HEK293 (cell line): ENCODE results near the gene POLA2.
"Not testable (repeated sequence)": the region's sequence is repeated elsewhere in the genome, so short reads cannot be mapped to it uniquely, and the experiment has no call there.

Experiments used
- CTCF ChIA-PET: fragments of 350-600 bp; formaldehyde crosslinking; extraction: SDS; loops from one replicate; lab custom pipeline; 2021; ENCODE audit warnings: antibody characterized with exemption; lab: Yijun Ruan, JAX
- POLR2A ChIA-PET: fragments of 300-600 bp; formaldehyde crosslinking; extraction: SDS; loops from one replicate; lab custom pipeline; 2020; ENCODE audit warnings: antibody characterized with exemption, inconsistent platforms; lab: Yijun Ruan, JAX
- H3K27ac ChIP-seq: fragments of 200-500 bp; sonication (Bioruptor generic); 2 replicates; pipeline ENCODE4 v1.5.1; 2014; ENCODE audit warnings: low read depth, low read length, control low read depth, inconsistent platforms; ENCODE audit errors: extremely low read depth
- H3K36me3 ChIP-seq, 2 experiments: fragments of 200-500 bp in 1 of 2; sonication (Bioruptor generic) in 1 of 2; 1 replicate in 1 of 2; 2 replicates in 1 of 2; pipeline ENCODE4 v1.5.1; 2014 to 2017; ENCODE audit warnings: inconsistent platforms in 2 of 2, low read length in 2 of 2; ENCODE audit not compliant: control insufficient read depth in 2 of 2, insufficient read depth in 1 of 2
- H3K4me1 ChIP-seq: fragments of 200-500 bp; sonication (Bioruptor generic); 2 replicates; pipeline ENCODE4 v1.5.1; 2014; ENCODE audit warnings: mild to moderate bottlenecking, low read length, inconsistent platforms; ENCODE audit not compliant: control insufficient read depth, insufficient read depth
- H3K4me3 ChIP-seq: 2 replicates; pipeline ENCODE4 v1.5.1; 2011; ENCODE audit warnings: low read depth, mild to moderate bottlenecking, control low read depth, low read length, moderate library complexity
- H3K9me3 ChIP-seq: fragments of 200-500 bp; sonication (Bioruptor generic); 2 replicates; pipeline ENCODE4 v1.5.1; 2014; ENCODE audit warnings: low read depth, low read length, inconsistent platforms; ENCODE audit not compliant: control insufficient read depth, insufficient read depth
- PRDM1 ChIP-seq: fragments of 450-650 bp; formaldehyde crosslinking; IDR thresholded peaks from 2 replicates; pipeline ENCODE4; 2016; ENCODE audit warnings: missing biosample characterization, missing genetic modification characterization
- RBAK ChIP-seq: fragments of 450-650 bp; formaldehyde crosslinking; IDR thresholded peaks from 2 replicates; pipeline ENCODE4 v1.5.1; 2016; ENCODE audit warnings: missing biosample characterization, missing genetic modification characterization
- WT1 ChIP-seq: fragments of 450-650 bp; formaldehyde crosslinking; IDR thresholded peaks from 2 replicates; pipeline ENCODE4 v1.5.1; 2016; ENCODE audit warnings: missing biosample characterization, missing genetic modification characterization
- ZBTB20 ChIP-seq: fragments of 450-650 bp; formaldehyde crosslinking; IDR thresholded peaks from 2 replicates; pipeline ENCODE4 v1.5.1; 2016; ENCODE audit warnings: missing biosample characterization, missing genetic modification characterization
- ZFP37 ChIP-seq: fragments of 450-650 bp; formaldehyde crosslinking; IDR thresholded peaks from 2 replicates; pipeline ENCODE4 v1.5.1; 2016; ENCODE audit warnings: missing biosample characterization, missing genetic modification characterization
- ZNF121 ChIP-seq: fragments of 450-650 bp; formaldehyde crosslinking; IDR thresholded peaks from 2 replicates; pipeline ENCODE4 v1.5.1; 2016; ENCODE audit warnings: missing biosample characterization, missing genetic modification characterization
- ZNF155 ChIP-seq: fragments of 450-650 bp; formaldehyde crosslinking; IDR thresholded peaks from 2 replicates; pipeline ENCODE4 v1.5.1; 2016; ENCODE audit warnings: missing biosample characterization, missing genetic modification characterization
- ZNF175 ChIP-seq: fragments of 450-650 bp; formaldehyde crosslinking; IDR thresholded peaks from 2 replicates; pipeline ENCODE4 v1.5.1; 2016; ENCODE audit warnings: missing biosample characterization, missing genetic modification characterization
- ZNF2 ChIP-seq: fragments of 450-650 bp; formaldehyde crosslinking; IDR thresholded peaks from 2 replicates; pipeline ENCODE4 v1.5.1; 2016; ENCODE audit warnings: missing biosample characterization, missing genetic modification characterization
- ZNF341 ChIP-seq: fragments of 450-650 bp; formaldehyde crosslinking; IDR thresholded peaks from 2 replicates; pipeline ENCODE4; 2016; ENCODE audit warnings: low read depth, missing biosample characterization, missing genetic modification characterization
- ZNF394 ChIP-seq: fragments of 450-650 bp; formaldehyde crosslinking; IDR thresholded peaks from 2 replicates; pipeline ENCODE4 v1.5.1; 2016; ENCODE audit warnings: missing biosample characterization, missing genetic modification characterization, mild to moderate bottlenecking, moderate library complexity, borderline replicate concordance
- ZNF530 ChIP-seq: fragments of 450-650 bp; formaldehyde crosslinking; IDR thresholded peaks from 2 replicates; pipeline ENCODE4 v1.5.1; 2016; ENCODE audit warnings: low read depth, missing biosample characterization, missing genetic modification characterization
- ZNF600 ChIP-seq: fragments of 450-650 bp; formaldehyde crosslinking; IDR thresholded peaks from 2 replicates; pipeline ENCODE4 v1.5.1; 2016; ENCODE audit warnings: missing biosample characterization, missing genetic modification characterization
- ZNF629 ChIP-seq: fragments of 450-650 bp; formaldehyde crosslinking; IDR thresholded peaks from 2 replicates; pipeline ENCODE4 v1.5.1; 2017; ENCODE audit warnings: missing biosample characterization, missing genetic modification characterization
- ZNF701 ChIP-seq: fragments of 450-650 bp; formaldehyde crosslinking; IDR thresholded peaks from 2 replicates; pipeline ENCODE4 v1.5.1; 2016; ENCODE audit warnings: missing biosample characterization, missing genetic modification characterization
- ZNF776 ChIP-seq: fragments of 450-650 bp; formaldehyde crosslinking; IDR thresholded peaks from 2 replicates; pipeline ENCODE4 v1.5.0; 2017; ENCODE audit warnings: missing biosample characterization, missing genetic modification characterization, borderline replicate concordance

POLA2 gene

DNA sequence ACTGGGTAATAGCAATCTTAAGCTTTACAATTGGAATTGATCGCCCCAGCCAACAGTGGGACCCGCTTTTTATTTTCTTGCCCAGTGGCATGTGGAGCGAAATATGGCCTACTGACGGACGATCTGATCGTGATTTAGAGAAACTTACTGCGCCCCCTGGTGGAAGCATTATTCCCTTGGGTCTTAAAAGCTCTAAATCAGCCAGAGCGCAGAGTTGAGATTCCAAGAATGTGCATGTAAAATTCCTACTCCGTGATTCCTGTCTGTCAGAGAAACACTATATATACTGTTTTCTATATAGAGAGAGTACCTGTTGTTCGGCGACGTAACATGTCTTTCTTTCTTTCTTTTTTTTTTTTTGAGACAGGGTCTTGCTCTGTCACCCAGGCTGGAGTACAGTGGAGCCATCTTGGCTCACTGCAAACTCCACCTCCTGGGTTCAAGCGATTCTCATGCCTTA lies 68.2 kb downstream of the POLA2 start (continued):
- peak; percentile 33; the same call in 1 of the 2 replicates for TF ChIP-seq ZNF2 (tag by site-specific recombination)
- no peak for TF ChIP-seq RBAK (tag by site-specific recombination)
- TF ChIP-seq ZNF175 (tag by site-specific recombination): no peak
- TF ChIP-seq ZNF776: no peak
- TF ChIP-seq ZNF629: peak; percentile 19; the same call in 1 of the 2 replicates
- TF ChIP-seq ZNF600 (tag by site-specific recombination): peak; percentile 56; the same call in 1 of the 2 replicates
- no peak for TF ChIP-seq WT1 (tag by site-specific recombination)
- 0 out of 2 replicates have a peak, but pooled peaks have one; percentile 30 for TF ChIP-seq ZBTB20 (tag by site-specific recombination)
- TF ChIP-seq ZNF394 (tag by site-specific recombination): 0 out of 2 replicates have a peak, but pooled peaks have one; percentile 7
- TF ChIP-seq ZNF701 (tag by site-specific recombination): no peak
- TF ChIP-seq ZNF155 (tag by site-specific recombination): no peak

DNA sequence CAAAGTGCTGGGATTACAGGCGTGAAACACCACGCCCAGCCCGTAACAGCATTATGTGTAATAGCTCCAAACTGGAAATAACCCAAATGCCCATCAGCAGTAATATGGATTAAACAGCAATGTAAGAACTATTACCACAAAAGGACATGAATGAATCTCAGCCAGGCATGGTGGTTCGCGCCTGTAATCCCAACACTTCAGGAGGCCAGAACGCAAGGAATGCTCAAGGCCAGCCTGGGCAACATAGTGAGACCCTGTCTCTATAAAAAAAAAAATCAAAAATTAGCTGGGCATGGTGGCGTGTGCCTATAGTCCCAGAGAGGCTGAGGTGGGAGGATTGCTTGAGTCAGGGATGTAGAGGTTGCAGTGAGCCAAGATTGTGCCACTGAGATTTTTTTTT lies 68.8 kb downstream of the POLA2 start:
- no peaks in the 10 kb centered on the region for H3K9me3 ChIP-seq
- H3K36me3 ChIP-seq: no peaks in the 10 kb centered on the region
- H3K4me3 ChIP-seq: no peak overlapping the region
- TF ChIP-seq ZFP37 (tag by site-specific recombination) (no peak), ZNF121 (tag by site-specific recombination) (peak; percentile 69; the same call in 1 of the 2 replicates)
- H3K4me1 ChIP-seq: no peaks in the 10 kb centered on the region
- H3K27ac ChIP-seq: no peak overlapping the region
- ChIA-PET POLR2A (interaction anchor here (1.0 to 2.2 kb wide), 2 partner anchors 16 to 167 kb away, joined by 5 to 9 read pairs; partner anchors contain the start of gene CDC42EP2), CTCF (interaction anchor here (0.5 to 11.7 kb wide), 42 partner anchors 8 to 1385 kb away, joined by 3 to 206 read pairs (median 5); partner anchors contain the start of genes ARL2, CDC42EP2 and POLA2)

DNA sequence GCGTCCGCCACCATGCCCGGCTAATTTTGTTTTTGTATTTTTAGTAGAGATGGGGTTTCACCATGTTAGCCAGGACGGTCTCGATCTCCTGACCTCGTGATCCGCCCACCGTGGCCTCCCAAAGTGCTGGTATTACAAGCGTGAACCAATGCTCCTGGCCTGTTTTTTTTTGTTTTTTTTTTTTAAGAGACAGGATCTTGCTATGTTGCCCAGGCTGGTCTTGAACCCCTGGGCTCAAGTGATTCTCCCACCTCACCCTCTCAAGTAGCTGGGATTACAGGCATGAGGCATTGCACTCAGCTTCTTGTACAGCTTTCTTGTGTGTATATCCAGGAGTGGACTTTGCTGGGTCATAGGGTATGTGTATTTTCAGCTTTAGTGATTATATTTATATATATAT lies 70.8 kb downstream of the POLA2 start:
- not testable (repeated sequence) for H3K27ac ChIP-seq, H3K4me1 ChIP-seq, H3K4me3 ChIP-seq, H3K36me3 ChIP-seq
- ChIA-PET CTCF (interaction anchor here (0.7 to 11.7 kb wide), 6 partner anchors 14 to 219 kb away, joined by 3 to 206 read pairs (median 3); partner anchors contain the start of gene CDC42EP2), POLR2A (interaction anchor here (0.6 to 1.8 kb wide), 11 partner anchors 9 to 240 kb away, joined by 3 to 11 read pairs (median 7); partner anchors contain the start of genes CDC42EP2, FAM89B and POLA2)
- peak; percentile 54; the same call in 1 of the 2 replicates for TF ChIP-seq ZNF121 (tag by site-specific recombination)
- TF ChIP-seq, all 188 proteins: peak for 1; not testable (repeated sequence) for 187
- H3K9me3 ChIP-seq: not testable (repeated sequence)

DNA sequence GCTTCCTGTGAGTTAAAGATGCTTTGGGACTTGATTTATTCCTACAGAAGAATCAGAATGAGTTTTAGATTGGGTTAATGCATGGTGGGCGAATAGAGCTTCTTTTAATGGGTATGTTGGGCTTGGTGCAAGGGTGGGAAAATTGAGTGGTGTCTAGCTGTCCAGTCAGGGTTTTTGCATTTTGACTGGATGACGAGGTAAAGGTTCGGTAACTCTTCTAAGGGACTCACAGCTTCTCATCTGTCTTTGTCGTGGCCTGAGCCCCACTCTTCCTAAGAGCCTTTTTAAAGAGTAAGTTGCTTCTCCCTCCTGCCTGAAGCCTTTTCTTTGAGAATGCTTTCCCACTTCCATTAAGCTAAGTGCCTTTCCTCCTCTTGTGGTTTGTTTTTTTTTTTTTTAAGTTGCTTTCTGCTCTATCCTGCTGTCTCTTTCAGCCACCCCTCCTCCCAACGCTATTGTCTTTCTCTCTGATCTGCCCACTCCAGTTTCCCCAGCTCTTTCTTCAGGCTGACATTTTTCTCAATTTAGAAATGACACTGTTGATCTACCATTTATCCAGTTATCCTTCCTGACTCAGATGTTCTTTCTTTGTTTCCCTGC lies 73.0 kb downstream of the POLA2 start:
- POLR2A ChIA-PET: interaction anchor here (0.5 to 3.1 kb wide), 9 partner anchors 8 to 164 kb away, joined by 3 to 24 read pairs (median 5); partner anchors contain the start of genes MALAT1, NEAT1, POLA2 and TIGD3
- Histone ChIP-seq H3K4me1 (no peaks in the 10 kb centered on the region), H3K36me3 (peaks cover 0 to 13% of the 10 kb centered on the region in 2 experiments; a peak in 2 of 3 replicates)
- CTCF ChIA-PET: interaction anchor here (0.8 to 11.7 kb wide), 4 partner anchors 14 to 59 kb away, joined by 4 to 206 read pairs (median 8); partner anchors contain the start of gene CDC42EP2
- TF ChIP-seq PRDM1 (tag by site-specific recombination) (peak; percentile 69), ZNF530 (tag by site-specific recombination) (no peak), ZNF341 (0 out of 2 replicates have a peak, but pooled peaks have one; percentile 11)
- TF ChIP-seq, all 188 proteins: peak for 2
- Histone ChIP-seq H3K4me3 (peak overlapping the region; percentile 90), H3K9me3 (no peaks in the 10 kb centered on the region), H3K27ac (peak overlapping the region; percentile 62)
